ENCODE data around the gene NOP16.

DNA sequence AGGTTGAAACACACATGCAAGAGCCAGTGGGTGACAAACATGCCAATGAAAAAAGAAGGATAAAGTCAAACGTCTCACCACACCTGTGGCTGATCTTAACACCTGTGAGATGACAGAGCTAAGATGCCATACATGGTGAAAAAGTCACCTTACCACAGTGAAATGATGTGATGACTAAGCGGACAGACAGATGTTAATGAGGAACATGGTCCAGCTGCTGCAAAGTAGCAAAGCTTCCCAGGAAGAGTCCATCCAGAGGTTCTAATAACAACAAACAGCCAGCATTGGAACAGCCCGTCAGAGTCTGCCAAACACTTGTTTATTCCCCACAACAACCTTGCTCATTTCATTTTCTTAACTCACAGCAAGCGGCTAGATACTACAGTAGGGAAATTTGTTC lies 28.7 kb downstream of the NOP16 start:
- TF ChIP-seq, protein P1, sequence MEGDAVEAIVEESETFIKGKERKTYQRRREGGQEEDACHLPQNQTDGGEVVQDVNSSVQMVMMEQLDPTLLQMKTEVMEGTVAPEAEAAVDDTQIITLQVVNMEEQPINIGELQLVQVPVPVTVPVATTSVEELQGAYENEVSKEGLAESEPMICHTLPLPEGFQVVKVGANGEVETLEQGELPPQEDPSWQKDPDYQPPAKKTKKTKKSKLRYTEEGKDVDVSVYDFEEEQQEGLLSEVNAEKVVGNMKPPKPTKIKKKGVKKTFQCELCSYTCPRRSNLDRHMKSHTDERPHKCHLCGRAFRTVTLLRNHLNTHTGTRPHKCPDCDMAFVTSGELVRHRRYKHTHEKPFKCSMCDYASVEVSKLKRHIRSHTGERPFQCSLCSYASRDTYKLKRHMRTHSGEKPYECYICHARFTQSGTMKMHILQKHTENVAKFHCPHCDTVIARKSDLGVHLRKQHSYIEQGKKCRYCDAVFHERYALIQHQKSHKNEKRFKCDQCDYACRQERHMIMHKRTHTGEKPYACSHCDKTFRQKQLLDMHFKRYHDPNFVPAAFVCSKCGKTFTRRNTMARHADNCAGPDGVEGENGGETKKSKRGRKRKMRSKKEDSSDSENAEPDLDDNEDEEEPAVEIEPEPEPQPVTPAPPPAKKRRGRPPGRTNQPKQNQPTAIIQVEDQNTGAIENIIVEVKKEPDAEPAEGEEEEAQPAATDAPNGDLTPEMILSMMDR (IDR thresholded peaks at IDR 0.05): no peak
- no peak for TF ChIP-seq POLR2A (IDR thresholded peaks at IDR 0.05)
